SK-N-SH treated with all-trans-retinoic acid at 6 μM for 48 hours (cell line): ENCODE results near the gene SLC49A3.
"Not testable (repeated sequence)": the region's sequence is repeated elsewhere in the genome, so short reads cannot be mapped to it uniquely, and the experiment has no call there.

Experiments
- ATAC-seq: fragments of 200-7000 bp; cut with Tn5 transposase; 3 replicates; pipeline ENCODE4 v1.9.1; 2020; ENCODE audit warnings: mild to moderate bottlenecking, moderate library complexity
- ARNTL ChIP-seq: fragments of 450-650 bp; formaldehyde crosslinking; IDR thresholded peaks from 2 replicates; pipeline ENCODE4 v1.5.0; 2020; ENCODE audit warnings: low read depth, mild to moderate bottlenecking, moderate library complexity, borderline replicate concordance
- CSDC2 ChIP-seq: fragments of 250-450 bp; sonication (Bioruptor Pico); IDR thresholded peaks from 2 replicates; pipeline ENCODE4 v1.5.0; 2020; ENCODE audit warnings: mild to moderate bottlenecking, moderate library complexity
- ESRRG ChIP-seq: fragments of 250-450 bp; sonication (Bioruptor Pico); IDR thresholded peaks from 2 replicates; pipeline ENCODE4 v1.6.1; 2021; ENCODE audit warnings: mild to moderate bottlenecking
- GLIS3 ChIP-seq: fragments of 250-450 bp; sonication (Bioruptor Pico); IDR thresholded peaks from 2 replicates; pipeline ENCODE4 v1.5.0; 2020; ENCODE audit warnings: mild to moderate bottlenecking, moderate library complexity
- OSR1 ChIP-seq: fragments of 250-450 bp; sonication (Bioruptor Pico); IDR thresholded peaks from 2 replicates; pipeline ENCODE4 v1.8.0; 2022; ENCODE audit warnings: moderate library complexity, mild to moderate bottlenecking, inconsistent platforms
- PPARA ChIP-seq: fragments of 250-450 bp; sonication (Bioruptor Pico); IDR thresholded peaks from 2 replicates; pipeline ENCODE4 v1.5.0; 2020; ENCODE audit warnings: mild to moderate bottlenecking, borderline replicate concordance
- RARB ChIP-seq: fragments of 250-450 bp; sonication (Bioruptor Pico); IDR thresholded peaks from 2 replicates; pipeline ENCODE4 v1.8.0; 2021; ENCODE audit warnings: mild to moderate bottlenecking, moderate library complexity
- SNAI2 ChIP-seq: fragments of 250-450 bp; sonication (Bioruptor Pico); IDR thresholded peaks from 2 replicates; pipeline ENCODE4 v1.5.0; 2020; ENCODE audit warnings: mild to moderate bottlenecking, moderate library complexity
- TCF4 ChIP-seq: fragments of 250-450 bp; sonication (Bioruptor Pico); IDR thresholded peaks from 2 replicates; pipeline ENCODE4 v1.8.0; 2021; ENCODE audit warnings: mild to moderate bottlenecking, moderate library complexity, borderline replicate concordance
- TOX ChIP-seq: fragments of 250-450 bp; sonication (Bioruptor Pico); IDR thresholded peaks from 2 replicates; pipeline ENCODE4 v1.8.0; 2021; ENCODE audit warnings: mild to moderate bottlenecking, moderate library complexity, borderline replicate concordance
- ZC3H10 ChIP-seq: fragments of 250-450 bp; sonication (Bioruptor Pico); IDR thresholded peaks from 2 replicates; pipeline ENCODE4 v1.5.1; 2021; ENCODE audit warnings: mild to moderate bottlenecking, moderate library complexity
- ZFP3 ChIP-seq: fragments of 250-450 bp; sonication (Bioruptor Pico); IDR thresholded peaks from 2 replicates; pipeline ENCODE4 v1.5.0; 2020; ENCODE audit warnings: mild to moderate bottlenecking, moderate library complexity
- ZNF565 ChIP-seq: fragments of 450-650 bp; formaldehyde crosslinking; conservative IDR thresholded peaks from 2 replicates; pipeline ENCODE4 v1.5.0; 2020; ENCODE audit warnings: low read depth, mild to moderate bottlenecking, moderate library complexity
- ZNF70 ChIP-seq: fragments of 450-650 bp; formaldehyde crosslinking; IDR thresholded peaks from 2 replicates; pipeline ENCODE4 v1.5.0; 2020; ENCODE audit warnings: mild to moderate bottlenecking, moderate library complexity
- ZNF8 ChIP-seq: fragments of 450-650 bp; formaldehyde crosslinking; IDR thresholded peaks from 2 replicates; pipeline ENCODE4 v1.5.0; 2020; ENCODE audit warnings: mild to moderate bottlenecking, moderate library complexity
- TF ChIP-seq, protein P1 (sequence below): fragments of 250-450 bp; sonication (Bioruptor Pico); IDR thresholded peaks from 2 replicates; pipeline ENCODE4 v1.8.0; 2020; ENCODE audit warnings: mild to moderate bottlenecking, moderate library complexity, borderline replicate concordance
- TF ChIP-seq, protein P2 (sequence below): fragments of 250-450 bp; sonication (Bioruptor Pico); IDR thresholded peaks from 2 replicates; pipeline ENCODE4 v1.5.0; 2020; ENCODE audit warnings: mild to moderate bottlenecking, moderate library complexity
- TF ChIP-seq, protein P3 (sequence below): fragments of 250-450 bp; sonication (Bioruptor Pico); IDR thresholded peaks from 2 replicates; pipeline ENCODE4 v1.5.1; 2021; ENCODE audit warnings: mild to moderate bottlenecking, moderate library complexity

Gene SLC49A3

DNA sequence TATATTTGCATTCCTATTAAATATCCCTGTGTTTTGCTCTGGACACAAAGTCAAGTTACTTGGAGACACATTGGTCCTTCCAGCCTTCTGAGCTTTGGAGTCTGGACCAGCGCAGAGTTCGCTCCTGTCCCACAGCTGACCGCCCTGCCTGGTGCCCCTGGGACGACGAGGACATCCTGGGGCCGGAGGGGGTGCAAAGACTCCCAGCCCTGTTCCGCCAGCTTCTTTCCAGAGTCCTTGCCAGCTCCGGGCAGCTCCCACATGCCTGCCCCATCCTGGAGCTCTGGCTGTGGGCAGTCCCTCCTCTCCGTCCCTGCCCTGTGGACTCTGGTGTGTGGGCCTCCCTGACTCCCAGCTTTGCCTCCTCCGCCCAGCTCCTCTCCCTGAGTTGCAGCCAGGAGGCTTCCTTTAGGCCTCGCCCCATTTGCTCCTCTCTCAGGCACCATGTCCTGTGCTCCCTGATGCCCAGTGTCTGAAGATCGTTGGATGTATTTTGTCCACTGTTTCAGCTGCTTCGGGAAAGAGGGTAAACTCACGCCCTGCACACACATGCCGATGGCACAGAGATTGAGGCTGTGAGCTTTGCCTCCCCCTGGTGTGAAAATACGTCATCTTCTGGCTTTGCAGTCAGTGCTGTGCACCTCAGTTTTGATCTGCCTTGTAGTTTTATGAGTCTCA, 11.8 kb upstream of the SLC49A3 start:
- no peak for ATAC-seq

DNA sequence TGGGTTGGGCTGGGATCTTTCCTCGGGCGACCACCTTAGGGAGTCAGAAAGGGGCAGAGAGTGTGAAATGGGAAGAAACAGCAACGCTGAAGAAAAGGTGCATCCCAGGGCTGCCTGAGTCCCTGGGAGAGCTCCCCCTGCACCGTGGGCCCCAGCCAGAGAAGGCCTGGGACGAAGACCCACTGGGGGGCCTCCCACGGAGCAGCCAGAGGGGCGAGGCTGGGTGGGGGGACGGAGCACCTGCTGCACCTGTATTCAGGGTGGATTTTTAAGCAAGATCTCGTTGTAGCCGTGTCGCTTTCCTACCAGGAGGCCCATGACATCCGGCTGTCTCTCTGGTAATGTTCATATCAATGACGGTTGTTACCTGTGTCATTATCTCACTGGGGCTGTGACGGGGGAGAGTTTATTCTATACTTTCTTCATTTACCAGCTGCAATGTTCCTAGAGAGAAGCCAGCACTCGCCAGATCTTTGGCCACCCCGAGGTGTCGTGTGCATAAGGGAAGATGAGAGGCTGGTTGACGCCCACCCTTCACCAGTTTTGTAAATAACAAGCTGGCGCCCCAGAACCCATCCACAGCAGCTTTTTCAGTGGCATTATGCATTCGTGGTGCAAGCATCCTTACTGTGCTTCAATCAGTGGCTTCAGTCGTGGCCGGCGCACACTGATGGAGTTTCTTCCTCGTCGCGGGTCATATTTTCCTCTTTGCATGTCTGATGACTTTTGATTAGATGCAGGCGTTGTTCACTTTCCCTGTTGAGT, 11.0 kb upstream of the SLC49A3 start:
- ATAC-seq = no peak
- TF ChIP-seq OSR1 (no peak), SNAI2 (CRISPR knock-in tag) (no peak), ESRRG (no peak), TOX (CRISPR knock-in tag) (no peak), PPARA (no peak), TCF4 (no peak), ZC3H10 (CRISPR knock-in tag) (no peak), ZNF565 (CRISPR knock-in tag) (no peak)
- TF ChIP-seq, protein P1, sequence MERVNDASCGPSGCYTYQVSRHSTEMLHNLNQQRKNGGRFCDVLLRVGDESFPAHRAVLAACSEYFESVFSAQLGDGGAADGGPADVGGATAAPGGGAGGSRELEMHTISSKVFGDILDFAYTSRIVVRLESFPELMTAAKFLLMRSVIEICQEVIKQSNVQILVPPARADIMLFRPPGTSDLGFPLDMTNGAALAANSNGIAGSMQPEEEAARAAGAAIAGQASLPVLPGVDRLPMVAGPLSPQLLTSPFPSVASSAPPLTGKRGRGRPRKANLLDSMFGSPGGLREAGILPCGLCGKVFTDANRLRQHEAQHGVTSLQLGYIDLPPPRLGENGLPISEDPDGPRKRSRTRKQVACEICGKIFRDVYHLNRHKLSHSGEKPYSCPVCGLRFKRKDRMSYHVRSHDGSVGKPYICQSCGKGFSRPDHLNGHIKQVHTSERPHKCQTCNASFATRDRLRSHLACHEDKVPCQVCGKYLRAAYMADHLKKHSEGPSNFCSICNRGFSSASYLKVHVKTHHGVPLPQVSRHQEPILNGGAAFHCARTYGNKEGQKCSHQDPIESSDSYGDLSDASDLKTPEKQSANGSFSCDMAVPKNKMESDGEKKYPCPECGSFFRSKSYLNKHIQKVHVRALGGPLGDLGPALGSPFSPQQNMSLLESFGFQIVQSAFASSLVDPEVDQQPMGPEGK (CRISPR knock-in tag) = no peak
- TF ChIP-seq, protein P2, sequence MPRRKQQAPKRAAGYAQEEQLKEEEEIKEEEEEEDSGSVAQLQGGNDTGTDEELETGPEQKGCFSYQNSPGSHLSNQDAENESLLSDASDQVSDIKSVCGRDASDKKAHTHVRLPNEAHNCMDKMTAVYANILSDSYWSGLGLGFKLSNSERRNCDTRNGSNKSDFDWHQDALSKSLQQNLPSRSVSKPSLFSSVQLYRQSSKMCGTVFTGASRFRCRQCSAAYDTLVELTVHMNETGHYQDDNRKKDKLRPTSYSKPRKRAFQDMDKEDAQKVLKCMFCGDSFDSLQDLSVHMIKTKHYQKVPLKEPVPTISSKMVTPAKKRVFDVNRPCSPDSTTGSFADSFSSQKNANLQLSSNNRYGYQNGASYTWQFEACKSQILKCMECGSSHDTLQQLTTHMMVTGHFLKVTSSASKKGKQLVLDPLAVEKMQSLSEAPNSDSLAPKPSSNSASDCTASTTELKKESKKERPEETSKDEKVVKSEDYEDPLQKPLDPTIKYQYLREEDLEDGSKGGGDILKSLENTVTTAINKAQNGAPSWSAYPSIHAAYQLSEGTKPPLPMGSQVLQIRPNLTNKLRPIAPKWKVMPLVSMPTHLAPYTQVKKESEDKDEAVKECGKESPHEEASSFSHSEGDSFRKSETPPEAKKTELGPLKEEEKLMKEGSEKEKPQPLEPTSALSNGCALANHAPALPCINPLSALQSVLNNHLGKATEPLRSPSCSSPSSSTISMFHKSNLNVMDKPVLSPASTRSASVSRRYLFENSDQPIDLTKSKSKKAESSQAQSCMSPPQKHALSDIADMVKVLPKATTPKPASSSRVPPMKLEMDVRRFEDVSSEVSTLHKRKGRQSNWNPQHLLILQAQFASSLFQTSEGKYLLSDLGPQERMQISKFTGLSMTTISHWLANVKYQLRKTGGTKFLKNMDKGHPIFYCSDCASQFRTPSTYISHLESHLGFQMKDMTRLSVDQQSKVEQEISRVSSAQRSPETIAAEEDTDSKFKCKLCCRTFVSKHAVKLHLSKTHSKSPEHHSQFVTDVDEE = no peak
- TF ChIP-seq, all 23 proteins: peak for 0

More for the DNA sequence above, 11.8 kb upstream of the SLC49A3 start:
- no peak for TF ChIP-seq PPARA
- TF ChIP-seq ZNF8 (CRISPR knock-in tag) = no peak
- TF ChIP-seq ARNTL (CRISPR knock-in tag) = no peak
- TF ChIP-seq ZNF70 = no peak
- TF ChIP-seq, protein P1 (CRISPR knock-in tag) = no peak
- TF ChIP-seq GLIS3 (CRISPR knock-in tag) = no peak

DNA sequence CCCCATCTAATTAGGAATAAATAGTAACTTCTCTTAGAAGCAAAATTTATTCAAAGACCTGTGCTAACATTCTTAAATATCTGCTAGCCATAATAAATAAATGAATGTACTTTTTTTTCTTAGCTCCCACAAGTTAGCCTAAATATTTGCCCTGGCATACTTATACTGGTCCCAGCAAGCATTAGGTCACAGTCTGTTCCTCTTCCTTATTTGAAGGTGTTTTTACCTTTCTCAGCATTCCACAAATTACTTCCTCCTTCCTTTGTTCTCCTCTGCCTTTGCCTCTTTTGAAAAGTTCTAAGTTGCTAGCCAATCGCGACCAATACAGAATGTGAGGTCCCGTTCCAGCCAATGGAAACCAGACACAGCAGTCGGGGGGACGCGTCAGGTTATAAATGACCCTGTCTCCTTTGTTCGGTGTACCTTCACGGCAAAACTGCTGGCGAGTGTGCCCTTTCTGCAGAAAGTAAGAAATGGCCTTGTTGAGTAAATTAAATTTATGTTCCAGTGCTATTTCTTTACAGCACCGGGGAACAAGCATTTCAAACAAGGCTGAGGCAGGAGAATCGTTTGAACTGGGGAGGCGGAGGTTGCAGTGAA, 5.5 kb upstream of the SLC49A3 start:
- not testable (repeated sequence) for ATAC-seq

DNA sequence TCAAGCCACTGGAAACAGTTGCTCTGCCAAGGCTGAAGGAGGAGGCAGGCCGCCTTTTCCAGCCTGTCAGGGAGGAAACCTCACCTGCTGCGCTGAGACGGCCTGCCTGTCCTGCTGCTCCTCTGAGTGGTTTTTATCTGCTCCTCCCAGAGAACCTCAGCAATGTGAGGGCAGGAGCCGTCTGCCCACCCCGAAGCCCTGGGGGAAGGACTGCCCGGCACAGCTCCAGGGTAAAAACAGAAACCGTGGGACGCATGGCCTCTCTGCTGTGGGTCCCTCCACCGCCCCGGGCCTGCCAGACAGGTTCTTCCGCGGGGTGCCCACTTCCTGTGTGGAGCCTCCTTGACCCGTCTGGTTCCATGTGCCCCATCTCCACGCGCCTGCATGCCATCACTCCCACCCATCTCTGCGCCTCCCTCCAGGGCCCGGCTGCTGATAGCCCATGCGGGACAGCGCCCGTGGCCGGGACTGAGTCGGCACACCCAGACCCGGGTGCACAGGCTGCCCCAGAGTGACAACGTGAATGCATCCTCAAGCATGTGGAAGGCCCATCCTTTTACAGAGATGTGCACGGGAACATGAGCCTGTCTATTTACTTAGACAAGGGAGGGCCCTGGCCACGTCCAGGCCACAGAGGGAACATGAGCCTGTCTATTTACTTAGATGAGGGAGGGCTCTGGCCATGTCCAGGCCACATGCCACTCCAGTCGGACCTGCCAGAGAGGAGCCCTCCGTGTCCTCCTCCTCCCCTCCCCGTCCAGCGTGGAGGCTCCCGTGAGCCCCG, 4.0 kb upstream of the SLC49A3 start:
- ATAC-seq = no peak
- no peak for TF ChIP-seq TOX (CRISPR knock-in tag)
- TF ChIP-seq RARB = no peak
- TF ChIP-seq GLIS3 (CRISPR knock-in tag) = no peak
- TF ChIP-seq ZNF565 (CRISPR knock-in tag) = no peak
- TF ChIP-seq TCF4 = no peak
- no peak for TF ChIP-seq CSDC2 (CRISPR knock-in tag)
- TF ChIP-seq ZFP3 (CRISPR knock-in tag) = no peak
- TF ChIP-seq ZNF70 = no peak
- no peak for TF ChIP-seq ZC3H10 (CRISPR knock-in tag)
- TF ChIP-seq, protein P3, sequence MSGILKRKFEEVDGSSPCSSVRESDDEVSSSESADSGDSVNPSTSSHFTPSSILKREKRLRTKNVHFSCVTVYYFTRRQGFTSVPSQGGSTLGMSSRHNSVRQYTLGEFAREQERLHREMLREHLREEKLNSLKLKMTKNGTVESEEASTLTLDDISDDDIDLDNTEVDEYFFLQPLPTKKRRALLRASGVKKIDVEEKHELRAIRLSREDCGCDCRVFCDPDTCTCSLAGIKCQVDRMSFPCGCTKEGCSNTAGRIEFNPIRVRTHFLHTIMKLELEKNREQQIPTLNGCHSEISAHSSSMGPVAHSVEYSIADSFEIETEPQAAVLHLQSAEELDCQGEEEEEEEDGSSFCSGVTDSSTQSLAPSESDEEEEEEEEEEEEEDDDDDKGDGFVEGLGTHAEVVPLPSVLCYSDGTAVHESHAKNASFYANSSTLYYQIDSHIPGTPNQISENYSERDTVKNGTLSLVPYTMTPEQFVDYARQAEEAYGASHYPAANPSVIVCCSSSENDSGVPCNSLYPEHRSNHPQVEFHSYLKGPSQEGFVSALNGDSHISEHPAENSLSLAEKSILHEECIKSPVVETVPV (CRISPR knock-in tag) = no peak
- TF ChIP-seq PPARA = no peak
- no peak for TF ChIP-seq SNAI2 (CRISPR knock-in tag)
- no peak for TF ChIP-seq ARNTL (CRISPR knock-in tag)
- TF ChIP-seq, protein P1 (CRISPR knock-in tag) = no peak
- TF ChIP-seq, protein P2 = no peak
